Tibial nerve (tissue), 4 donors: Measurements from ENCODE around the gene ANKUB1. TPM values are rescaled to one million over a fixed set of nuclear protein-coding genes. Genes with fewer than 3 reads are reported as not detected.
"Not testable (repeated sequence)": the region's sequence is repeated elsewhere in the genome, so short reads cannot be mapped to it uniquely, and the experiment has no call there.

Experiments
- DNase-seq, 2 donors: peaks; one replicate each; pipeline ENCODE4 v3.0.0-alpha.2; 2019; ENCODE audit warnings: low spot score in 2 of 2
- H3K27ac ChIP-seq, 4 donors: fragments of 200-600 bp; sonication (generic) in 3 of 4; one replicate each; pipeline ENCODE4 v1.5.1; 2017 to 2019; ENCODE audit warnings: mild to moderate bottlenecking in 1 of 4
- H3K27me3 ChIP-seq, 2 donors: fragments of 200-600 bp; sonication (generic) in 1 of 2; one replicate each; pipeline versions ENCODE4 v1.5.1 to v1.6.0; 2017 to 2019
- H3K36me3 ChIP-seq, 3 donors: fragments of 200-600 bp; sonication (generic); one replicate each; pipeline ENCODE4 v1.5.1; 2018 to 2019
- H3K4me1 ChIP-seq, 4 donors: fragments of 200-600 bp; sonication (generic) in 3 of 4; one replicate each; pipeline ENCODE4 v1.5.1; 2017 to 2019
- H3K4me3 ChIP-seq, 4 donors: fragments of 200-600 bp; sonication (generic) in 3 of 4; one replicate each; pipeline ENCODE4 v1.5.1; 2017 to 2019; ENCODE audit warnings: mild to moderate bottlenecking in 1 of 4, moderate library complexity in 1 of 4
- H3K9me3 ChIP-seq, 4 donors: fragments of 200-600 bp; sonication (generic) in 3 of 4; one replicate each; pipeline ENCODE4 v1.5.1; 2017 to 2019
- CTCF ChIP-seq, 5 experiments: fragments of 200-600 bp in 3 of 5; fragments of 450-650 bp in 2 of 5; sonication (generic) in 3 of 5; IDR thresholded peaks; one replicate each; pipeline ENCODE4 v1.5.1; 2016 to 2019; ENCODE audit warnings: antibody characterized with exemption in 5 of 5, mild to moderate bottlenecking in 3 of 5, moderate library complexity in 2 of 5
- EP300 ChIP-seq, 2 donors: sonication (generic); formaldehyde crosslinking; IDR thresholded peaks; one replicate each; pipeline ENCODE4 v1.6.1; 2017; ENCODE audit warnings: antibody characterized with exemption in 2 of 2, mild to moderate bottlenecking in 1 of 2
- POLR2A ChIP-seq, 2 donors: fragments of 450-650 bp; IDR thresholded peaks; one replicate each; pipeline ENCODE4 v1.6.1; 2017; ENCODE audit warnings: antibody characterized with exemption in 2 of 2, mild to moderate bottlenecking in 2 of 2, moderate library complexity in 2 of 2
- WGBS, 2 donors: methylation state at CpG; one replicate each; pipeline ENCODE4 v1.1.5; 2018; 5-methylcytosine and 5-hydroxymethylcytosine counted together
- total RNA-seq, 4 donors: library from RNA; depleted of rRNA; stranded (reverse); fragments of >200 nt; gene quantifications; one replicate each; pipeline ENCODE4 v1.1.0, GENCODE V29; 2016

ANKUB1 gene
- total RNA-seq, 4 donors from 2014 or later: 0.60 to 1.4 (median 0.86) TPM

- Histone ChIP-seq H3K27me3 (no peaks in the 10 kb centered on the region), H3K9me3 (peaks cover 0 to 39% (median 9%) of the 10 kb centered on the region in 4 donors), H3K4me1 (peaks cover 0 to 33% (median 8%) of the 10 kb centered on the region in 4 donors), H3K36me3 (peaks cover 0 to 19% (median 0%) of the 10 kb centered on the region in 3 donors), H3K27ac (no peak overlapping the region), H3K4me3 (no peak overlapping the region)
- no peak for TF ChIP-seq POLR2A (IDR thresholded peaks at IDR 0.05)
- TF ChIP-seq CTCF (IDR thresholded peaks at IDR 0.05): no peak
- no peak for TF ChIP-seq EP300 (IDR thresholded peaks at IDR 0.05)
- no peak for DNase-seq
- WGBS, 2 donors: 94 to 95% methylated on average over 4 of the region's 4 CpGs
These were observed 39.0 kb upstream of the ANKUB1 start for GRCh38 chr3:149831321-149831720.

- TF ChIP-seq POLR2A (IDR thresholded peaks at IDR 0.05): no peak
- TF ChIP-seq CTCF (IDR thresholded peaks at IDR 0.05): no peak
- TF ChIP-seq EP300 (IDR thresholded peaks at IDR 0.05): no peak
- H3K36me3 ChIP-seq: peaks cover 0 to 19% (median 0%) of the 10 kb centered on the region in 3 donors
- H3K27ac ChIP-seq: no peak overlapping the region
- H3K27me3 ChIP-seq: no peaks in the 10 kb centered on the region
- peaks cover 0 to 36% (median 9%) of the 10 kb centered on the region in 4 donors for H3K9me3 ChIP-seq
- H3K4me1 ChIP-seq: peaks cover 0 to 38% (median 12%) of the 10 kb centered on the region in 4 donors
- no peak for DNase-seq
- no peak overlapping the region for H3K4me3 ChIP-seq
- 94 to 96% methylated on average over 2 of the region's 2 CpGs for WGBS, 2 donors
These were observed 38.5 kb upstream of the ANKUB1 start for GRCh38 chr3:149830902-149831301.

DNA sequence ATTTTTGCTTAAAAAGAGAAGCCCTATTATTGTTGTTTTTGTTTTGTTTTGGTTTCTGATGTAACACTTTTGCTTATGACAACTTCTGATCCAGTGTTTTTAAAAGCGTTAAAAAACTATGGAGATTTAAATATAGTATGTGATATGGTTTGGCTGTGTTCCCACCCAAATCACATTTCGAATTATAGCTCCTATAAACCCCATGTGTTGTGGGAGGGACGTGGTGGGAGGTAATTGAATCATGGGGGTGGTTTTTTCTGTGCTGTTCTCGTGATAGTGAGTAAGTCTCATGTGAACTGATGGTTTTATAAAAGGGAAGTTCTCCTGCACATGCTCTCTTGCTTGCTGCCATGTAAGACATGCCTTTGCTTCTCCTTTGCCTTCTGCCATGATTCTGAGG lies 37.3 kb upstream of the ANKUB1 start:
- H3K27me3 ChIP-seq, DNase-seq, H3K4me3 ChIP-seq: not testable (repeated sequence)
- 71 to 84% methylated on average over 4 of the region's 4 CpGs for WGBS, 2 donors
- peaks cover 0 to 45% (median 13%) of the 10 kb centered on the region in 4 donors for H3K4me1 ChIP-seq
- peaks cover 0 to 19% (median 0%) of the 10 kb centered on the region in 3 donors for H3K36me3 ChIP-seq
- peak overlapping the region in 2 of 4 donors; percentile 62 to 67 for H3K27ac ChIP-seq
- peaks cover 0 to 32% (median 9%) of the 10 kb centered on the region in 4 donors for H3K9me3 ChIP-seq

DNA sequence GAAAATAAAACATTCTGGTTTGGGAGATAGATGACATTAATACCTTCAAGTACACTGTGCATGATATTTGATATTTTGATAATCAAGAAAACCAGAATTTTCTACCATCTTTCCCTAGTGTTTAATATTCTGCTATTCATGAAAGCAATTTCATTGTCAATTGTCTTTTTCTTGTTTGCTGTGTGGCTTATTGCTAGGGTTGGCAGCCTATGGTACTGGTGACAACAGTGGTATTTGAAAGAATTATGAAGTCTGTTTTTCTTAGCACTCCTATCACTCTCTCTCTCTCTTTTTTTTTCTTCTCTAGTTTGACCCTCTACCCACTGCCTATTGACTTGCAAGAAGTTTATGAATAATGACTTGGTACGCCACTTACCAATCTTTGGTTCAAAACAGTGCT lies 36.0 kb upstream of the ANKUB1 start:
- peaks cover 0 to 24% (median 5%) of the 10 kb centered on the region in 4 donors for H3K9me3 ChIP-seq
- peaks cover 0 to 17% (median 0%) of the 10 kb centered on the region in 3 donors for H3K36me3 ChIP-seq
- peak overlapping the region in 3 of 4 donors; percentile 1 to 67 (median 62) for H3K27ac ChIP-seq
- peaks cover 0 to 45% (median 13%) of the 10 kb centered on the region in 4 donors for H3K4me1 ChIP-seq
- no peak overlapping the region for H3K4me3 ChIP-seq
- TF ChIP-seq EP300 (IDR thresholded peaks at IDR 0.05) (no peak), CTCF (IDR thresholded peaks at IDR 0.05) (no peak), POLR2A (IDR thresholded peaks at IDR 0.05) (no peak)
- no peak for DNase-seq
- no peaks in the 10 kb centered on the region for H3K27me3 ChIP-seq
- WGBS, 2 donors: 35 to 57% methylated on average over 1 of the region's 1 CpG

DNA sequence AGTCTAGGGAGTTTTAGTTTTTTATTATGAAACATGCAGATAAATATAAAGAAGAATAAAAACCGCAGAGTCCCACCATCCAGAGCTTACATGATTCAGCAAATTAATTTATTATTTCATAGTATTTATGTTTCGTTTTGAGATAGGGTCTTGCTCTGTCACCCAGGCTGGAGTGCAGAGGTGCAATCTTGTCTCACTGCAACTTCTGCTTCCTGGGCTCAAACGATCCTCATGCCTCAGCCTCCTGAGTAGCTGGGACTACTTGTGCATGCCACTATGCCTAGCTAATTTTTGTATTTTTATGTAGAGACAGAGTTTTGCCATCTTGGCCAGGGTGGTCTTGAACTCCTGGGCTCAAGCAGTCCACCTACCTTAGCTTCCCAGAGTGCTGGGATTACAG lies 34.3 kb upstream of the ANKUB1 start:
- peaks cover 0 to 16% (median 4%) of the 10 kb centered on the region in 4 donors for H3K9me3 ChIP-seq
- TF ChIP-seq CTCF (IDR thresholded peaks at IDR 0.05) (no peak), POLR2A (IDR thresholded peaks at IDR 0.05) (no peak), EP300 (IDR thresholded peaks at IDR 0.05) (no peak)
- peaks cover 0 to 8% (median 0%) of the 10 kb centered on the region in 3 donors for H3K36me3 ChIP-seq
- H3K4me3 ChIP-seq: no peak overlapping the region
- no peaks in the 10 kb centered on the region for H3K27me3 ChIP-seq
- no peak for DNase-seq
- WGBS, 2 donors: 68 to 69% methylated on average over 3 of the region's 3 CpGs
- H3K27ac ChIP-seq: peak overlapping the region in 2 of 4 donors; percentile 44 to 45
- peaks cover 0 to 45% (median 13%) of the 10 kb centered on the region in 4 donors for H3K4me1 ChIP-seq
